ENCODE results near the gene SHB.

Gene SHB

GRCh38 chr9:38022203-38022895 lies 46.7 kb downstream of the SHB start:
- no peak for DNase-seq

- DNase-seq = no peak
These were observed 48.6 kb downstream of the SHB start for GRCh38 chr9:38020151-38021076.

- no peak for DNase-seq
These were observed 49.3 kb downstream of the SHB start for GRCh38 chr9:38019731-38020130.

- DNase-seq = no peak
These were observed 49.9 kb downstream of the SHB start for GRCh38 chr9:38018958-38019602.

GRCh38 chr9:38018241-38018957 lies 50.6 kb downstream of the SHB start:
- DNase-seq = no peak

GRCh38 chr9:38017885-38018186 lies 51.2 kb downstream of the SHB start:
- DNase-seq = no peak

GRCh38 chr9:38017149-38017884 lies 51.7 kb downstream of the SHB start:
- no peak for DNase-seq

GRCh38 chr9:38016375-38017135 lies 52.5 kb downstream of the SHB start:
- DNase-seq = no peak

- DNase-seq = no peak
These were observed 53.1 kb downstream of the SHB start for GRCh38 chr9:38015906-38016305.

GRCh38 chr9:38015266-38015665 lies 53.8 kb downstream of the SHB start:
- DNase-seq = no peak

GRCh38 chr9:38012767-38013450 lies 56.1 kb downstream of the SHB start:
- DNase-seq = no peak

GRCh38 chr9:38011991-38012390 lies 57.0 kb downstream of the SHB start:
- DNase-seq = no peak

GRCh38 chr9:38010918-38011704 lies 57.9 kb downstream of the SHB start:
- no peak for DNase-seq

GRCh38 chr9:38009990-38010389 lies 59.0 kb downstream of the SHB start:
- no peak for DNase-seq

GRCh38 chr9:38009035-38009501 lies 60.0 kb downstream of the SHB start:
- DNase-seq = no peak

- no peak for DNase-seq
These were observed 60.6 kb downstream of the SHB start for GRCh38 chr9:38008168-38009034.

GRCh38 chr9:38007016-38007415 lies 62.0 kb downstream of the SHB start:
- DNase-seq = no peak

GRCh38 chr9:38006163-38006562 lies 62.9 kb downstream of the SHB start:
- DNase-seq = no peak
